ENCODE data around the gene ZPBP.

DNA sequence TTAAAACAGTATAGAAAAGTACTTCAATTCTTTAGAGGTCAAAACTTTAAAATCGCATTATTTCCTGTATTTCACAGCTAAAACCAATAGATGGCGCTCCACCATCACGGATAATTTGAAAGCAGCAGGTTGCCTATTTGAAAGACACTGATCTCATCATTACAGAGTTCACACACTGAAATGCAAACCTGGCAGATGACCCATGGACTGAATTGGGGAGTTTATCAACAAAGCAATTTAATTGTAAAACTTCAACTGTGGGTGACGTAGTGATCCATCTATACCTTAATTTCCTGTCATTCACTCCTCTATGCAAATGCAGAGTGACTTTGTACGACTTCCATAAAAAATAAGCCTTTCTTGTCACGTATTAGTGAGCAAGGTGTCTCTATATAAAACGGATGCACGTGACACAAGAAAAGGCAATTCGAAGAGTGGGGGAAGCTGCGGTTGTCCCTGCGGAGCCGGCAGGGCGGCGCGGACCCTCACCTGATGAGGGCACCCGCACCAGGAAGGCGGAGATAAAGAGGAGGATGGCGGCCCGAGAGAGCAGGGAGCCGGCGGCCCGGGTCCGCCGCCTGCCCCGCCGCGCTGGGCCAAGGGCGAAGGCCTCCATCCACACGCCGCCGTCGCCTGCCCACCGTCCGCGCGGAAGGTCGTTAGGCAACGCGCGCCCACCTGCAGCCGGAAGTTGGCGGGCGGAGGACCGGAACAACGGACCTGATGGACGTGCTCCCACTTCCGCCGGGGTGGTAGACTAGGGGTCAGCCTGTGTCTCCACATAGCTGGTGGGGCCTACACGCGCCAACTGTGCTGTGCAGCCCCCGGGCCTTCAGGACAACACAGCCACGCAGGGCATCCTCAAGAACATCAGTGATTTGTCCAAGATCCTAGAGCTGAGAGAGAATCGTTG, at the start of gene ZPBP:
- TF ChIP-seq, protein P1, sequence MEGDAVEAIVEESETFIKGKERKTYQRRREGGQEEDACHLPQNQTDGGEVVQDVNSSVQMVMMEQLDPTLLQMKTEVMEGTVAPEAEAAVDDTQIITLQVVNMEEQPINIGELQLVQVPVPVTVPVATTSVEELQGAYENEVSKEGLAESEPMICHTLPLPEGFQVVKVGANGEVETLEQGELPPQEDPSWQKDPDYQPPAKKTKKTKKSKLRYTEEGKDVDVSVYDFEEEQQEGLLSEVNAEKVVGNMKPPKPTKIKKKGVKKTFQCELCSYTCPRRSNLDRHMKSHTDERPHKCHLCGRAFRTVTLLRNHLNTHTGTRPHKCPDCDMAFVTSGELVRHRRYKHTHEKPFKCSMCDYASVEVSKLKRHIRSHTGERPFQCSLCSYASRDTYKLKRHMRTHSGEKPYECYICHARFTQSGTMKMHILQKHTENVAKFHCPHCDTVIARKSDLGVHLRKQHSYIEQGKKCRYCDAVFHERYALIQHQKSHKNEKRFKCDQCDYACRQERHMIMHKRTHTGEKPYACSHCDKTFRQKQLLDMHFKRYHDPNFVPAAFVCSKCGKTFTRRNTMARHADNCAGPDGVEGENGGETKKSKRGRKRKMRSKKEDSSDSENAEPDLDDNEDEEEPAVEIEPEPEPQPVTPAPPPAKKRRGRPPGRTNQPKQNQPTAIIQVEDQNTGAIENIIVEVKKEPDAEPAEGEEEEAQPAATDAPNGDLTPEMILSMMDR (IDR thresholded peaks at IDR 0.05) = peak; percentile 58 to 70 (median 67)
- no peak for TF ChIP-seq POLR2A (IDR thresholded peaks at IDR 0.05)

All from testis (tissue), 2 donors.